ENCODE measurements around the gene PRKCSH. TPM values are rescaled to one million over a fixed set of nuclear protein-coding genes. Genes with fewer than 3 reads are reported as not detected.

The PRKCSH gene
- total RNA-seq, 1 donor from 2014 or later = 208 TPM

DNA sequence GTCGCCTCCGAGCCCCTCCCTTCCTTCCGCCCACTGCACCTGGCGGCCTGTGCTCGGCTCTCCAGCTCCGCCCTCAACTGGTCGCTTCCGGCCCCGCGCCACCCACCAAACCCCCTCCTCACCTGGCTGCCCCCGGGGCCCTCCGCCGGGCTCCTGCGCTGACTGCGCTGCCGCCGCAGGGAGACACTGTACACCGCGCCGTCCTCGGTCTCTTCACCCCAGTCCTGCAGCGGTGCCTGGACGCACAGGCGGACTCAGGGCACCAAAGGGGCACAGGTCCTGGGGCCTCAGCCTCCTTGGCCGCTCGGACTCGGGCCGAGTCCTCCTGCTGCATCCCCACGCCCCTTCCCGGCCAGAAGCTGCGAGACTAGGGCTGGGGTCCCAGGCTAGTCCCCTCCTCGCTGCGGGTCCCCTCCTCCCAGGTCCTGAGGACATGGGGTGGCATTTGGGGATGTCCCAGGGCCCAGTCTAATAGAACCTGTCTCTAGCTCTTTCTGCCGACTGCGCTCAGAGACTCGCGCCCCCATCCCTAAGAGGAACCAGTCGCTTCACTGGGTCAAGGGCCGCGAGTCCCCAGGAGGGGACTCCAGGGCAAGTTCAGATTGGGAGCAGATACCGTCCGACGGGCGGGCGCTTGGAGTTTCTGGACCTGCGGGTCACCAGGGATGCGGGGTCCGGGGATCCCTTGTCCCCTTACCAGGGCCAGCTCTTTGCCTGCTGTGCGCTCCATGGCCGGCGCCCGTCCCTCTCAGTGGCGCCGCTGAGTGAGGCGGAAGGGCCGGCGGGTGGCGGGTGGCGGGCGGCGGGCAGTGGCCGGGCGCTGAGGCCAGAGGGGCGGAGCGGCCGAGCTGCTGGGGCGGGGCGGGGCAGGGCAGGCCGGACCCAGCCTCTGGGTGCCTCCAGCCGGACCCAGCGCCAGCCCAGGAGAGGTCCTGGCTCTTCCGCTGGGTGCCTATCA is 16.6 kb upstream of the PRKCSH start, which contains the start of gene RGL3:
Gene RGL3, minus strand, starts transcription at position 766 of the 958 bp plus-strand sequence. Its CDS starts 36 bp downstream, at position 730.
- peak within 1 kb of the TSS; percentile 58 to 71 for H3K27ac ChIP-seq
- H3K9me3 ChIP-seq = no peaks in the 10 kb centered on the region
- H3K4me3 ChIP-seq = peak within 1 kb of the TSS; percentile 62 to 85
- TF ChIP-seq CTCF (IDR thresholded peaks at IDR 0.05) = peak in 1 of 3 experiments; percentile 26
- intact Hi-C loops (cut with DNase I) = loop anchor here (2.0 kb wide), 1 partner anchor 38 kb away; no protein-coding TSS in a partner anchor
- peak in 1 of 2 donors; percentile 75 for DNase-seq (ENCODE audit: low spot score in 2 of 2)
- no peaks in the 10 kb centered on the region for H3K27me3 ChIP-seq
- H3K36me3 ChIP-seq = no peaks in the 10 kb centered on the region
- H3K4me1 ChIP-seq = peaks cover 14 to 35% of the 10 kb centered on the region in 2 donors

GRCh38 chr19:11420429-11421370 is 14.7 kb upstream of the PRKCSH start:
- Histone ChIP-seq H3K36me3 (no peaks in the 10 kb centered on the region), H3K27ac (peak overlapping the region; percentile 66 to 79), H3K27me3 (no peaks in the 10 kb centered on the region), H3K9me3 (no peaks in the 10 kb centered on the region), H3K4me3 (peak overlapping the region; percentile 42 to 65), H3K4me1 (peaks cover 14 to 35% of the 10 kb centered on the region in 2 donors)
- TF ChIP-seq CTCF (IDR thresholded peaks at IDR 0.05) = no peak
- peak in 1 of 2 donors; percentile 81 for DNase-seq (ENCODE audit: low spot score in 2 of 2)
- intact Hi-C loops (cut with DNase I) = no loop called here

DNA sequence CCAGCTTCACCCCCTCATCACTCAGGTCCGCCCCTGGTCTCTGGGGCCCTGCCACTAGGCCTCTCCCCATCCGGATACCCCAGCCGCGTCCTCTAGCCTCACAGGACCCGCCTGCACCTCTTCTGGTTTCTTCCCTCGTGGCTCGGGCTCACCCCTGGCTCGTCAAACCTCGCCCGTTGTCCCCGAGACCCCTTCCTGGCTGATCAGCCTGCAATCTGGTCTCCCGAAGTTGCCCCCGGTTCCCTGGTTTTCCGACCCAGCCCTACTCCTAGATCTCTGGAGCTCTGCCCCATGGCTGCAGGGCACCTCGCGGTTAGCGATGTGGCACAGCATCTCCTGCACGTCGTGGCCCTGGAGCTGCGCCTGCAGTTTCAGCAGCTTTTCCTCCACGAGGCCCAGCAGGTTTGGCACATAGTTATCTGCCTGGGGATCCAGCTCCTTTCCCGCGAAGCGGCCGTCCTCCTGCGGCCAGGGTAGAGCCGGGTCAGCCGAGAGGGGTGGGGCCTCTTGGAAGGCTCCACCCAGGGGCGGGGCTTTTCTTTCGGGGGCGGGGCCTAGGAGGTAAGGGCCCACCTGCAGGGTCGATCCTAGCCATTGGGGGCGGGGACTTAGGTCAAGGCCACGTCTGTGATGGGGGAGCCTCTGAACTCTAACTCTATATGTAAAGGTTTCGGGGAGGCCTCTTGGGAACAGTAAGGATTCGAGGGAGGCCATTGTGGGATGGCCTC is 13.9 kb upstream of the PRKCSH start:
- intact Hi-C loops (cut with DNase I) = loop anchor here (1.0 kb wide), 1 partner anchor 14 kb away; the partner anchor contains the start of genes ODAD3 and PRKCSH
- Histone ChIP-seq H3K27ac (peak overlapping the region; percentile 66 to 79), H3K4me1 (peaks cover 14 to 35% of the 10 kb centered on the region in 2 donors), H3K27me3 (no peaks in the 10 kb centered on the region), H3K4me3 (peak overlapping the region; percentile 42 to 65), H3K36me3 (no peaks in the 10 kb centered on the region), H3K9me3 (no peaks in the 10 kb centered on the region)
- no peak for TF ChIP-seq CTCF (IDR thresholded peaks at IDR 0.05)
- no peak for DNase-seq (ENCODE audit: low spot score in 2 of 2)

DNA sequence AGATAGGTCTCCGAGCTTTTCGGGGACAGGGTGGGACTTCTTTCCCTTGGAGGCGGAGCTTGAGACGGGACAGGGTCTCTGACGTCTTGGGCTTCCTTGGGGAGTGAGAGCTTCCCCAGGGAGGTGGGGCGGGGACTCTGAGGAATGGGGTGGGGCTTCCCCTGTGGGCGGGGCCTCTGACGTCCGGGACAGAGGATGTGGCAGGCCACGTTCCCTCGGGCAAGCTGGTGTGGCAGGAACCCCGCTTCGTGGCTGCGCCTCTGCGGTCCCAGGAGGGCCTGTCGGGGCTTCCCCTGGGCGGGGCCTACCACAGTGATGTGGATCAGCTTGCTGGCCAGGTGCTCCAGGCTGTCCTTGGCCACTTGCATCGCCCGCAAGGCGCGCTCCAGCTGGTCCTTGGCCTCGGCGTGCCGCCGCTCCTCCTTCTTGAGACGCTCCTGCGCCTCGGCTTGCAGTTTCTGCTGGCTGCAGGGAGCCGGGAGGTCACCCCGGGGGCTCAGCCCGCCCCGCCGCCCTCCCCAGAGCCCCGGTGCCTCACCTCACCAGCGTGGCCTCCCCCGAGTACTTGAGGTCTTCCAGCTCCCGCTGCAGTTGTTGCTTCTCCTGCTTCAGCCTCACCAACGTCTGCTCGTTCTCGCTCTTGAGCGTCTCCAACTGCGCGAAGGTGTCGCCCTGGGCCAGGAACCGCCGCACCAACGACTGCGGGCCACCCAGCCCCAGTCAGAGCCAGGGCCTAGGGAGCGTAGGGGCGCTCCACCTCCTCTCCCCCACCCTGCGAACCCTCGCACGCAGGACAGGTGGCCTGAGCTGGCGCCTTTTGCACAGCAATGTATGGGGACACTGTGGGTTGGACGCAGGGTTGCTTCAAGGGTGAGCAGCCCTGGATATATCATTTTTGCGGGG is 13.0 kb upstream of the PRKCSH start:
- no peak for TF ChIP-seq CTCF (IDR thresholded peaks at IDR 0.05)
- intact Hi-C loops (cut with DNase I) = loop anchor here (1.0 kb wide), 1 partner anchor 13 kb away; the partner anchor contains the start of genes ODAD3 and PRKCSH
- peak overlapping the region; percentile 42 to 65 for H3K4me3 ChIP-seq
- peak overlapping the region; percentile 62 to 79 for H3K27ac ChIP-seq
- H3K36me3 ChIP-seq = no peaks in the 10 kb centered on the region
- peaks cover 14 to 35% of the 10 kb centered on the region in 2 donors for H3K4me1 ChIP-seq
- H3K9me3 ChIP-seq = no peaks in the 10 kb centered on the region
- DNase-seq (ENCODE audit: low spot score in 2 of 2) = peak; percentile 77 to 90
- H3K27me3 ChIP-seq = no peaks in the 10 kb centered on the region

All from ascending aorta (tissue), 2 donors.